Ovary (tissue), 9 donors: ENCODE measurements around the gene RALGPS1. TPM values are rescaled to one million over a fixed set of nuclear protein-coding genes. Genes with fewer than 3 reads are reported as not detected.

ENCODE experiments used
- DNase-seq, 5 donors: peaks; one replicate each; pipeline ENCODE4 v3.0.0-alpha.2; 2019 to 2020
- H3K27ac ChIP-seq, 2 donors: fragments of 200-600 bp; one replicate each; pipeline versions ENCODE4 v1.5.1 to v1.8.0; 2019 to 2022
- H3K27me3 ChIP-seq: fragments of 200-600 bp; one replicate; pipeline ENCODE4 v1.8.0; 2022
- H3K36me3 ChIP-seq: fragments of 200-600 bp; sonication (generic); one replicate; pipeline ENCODE4 v1.5.1; 2019
- H3K4me1 ChIP-seq: one replicate; pipeline ENCODE4 v1.8.1; 2013; ENCODE audit warnings: mild to moderate bottlenecking, moderate library complexity; ENCODE audit not compliant: insufficient read depth
- H3K4me3 ChIP-seq: fragments of 200-600 bp; sonication (generic); one replicate; pipeline ENCODE4 v1.5.1; 2017
- H3K9me3 ChIP-seq, 2 donors: fragments of 200-600 bp in 1 of 2; sonication (generic) in 1 of 2; one replicate each; pipeline versions ENCODE4 v1.5.1 to v1.8.1; 2013 to 2019; ENCODE audit warnings: mild to moderate bottlenecking in 1 of 2, moderate library complexity in 1 of 2
- EP300 ChIP-seq: sonication (generic); formaldehyde crosslinking; IDR thresholded peaks from one replicate; pipeline ENCODE4 v1.6.1; 2017; ENCODE audit warnings: antibody characterized with exemption
- POLR2A ChIP-seq: fragments of 450-650 bp; IDR thresholded peaks from one replicate; pipeline ENCODE4 v1.6.1; 2017; ENCODE audit warnings: antibody characterized with exemption, mild to moderate bottlenecking, moderate library complexity
- WGBS, 3 donors: extraction: QIAGEN DNeasy Blood & Tissue Kit in 1 of 3; methylation state at CpG; one replicate each; pipeline versions ENCODE4 v1.1.5 to v1.1.7; 2013 to 2017; 5-methylcytosine and 5-hydroxymethylcytosine counted together
- intact Hi-C, 4 donors: fragments of 100-400 bp; cut with DNase I; formaldehyde crosslinking; loops; one replicate each; pipeline versions ENCODE4 v1.11.0 to v1.15.1; 2022 to 2023
- polyA plus RNA-seq, 2 donors: library from polyadenylated mRNA; stranded (reverse); fragments of 200-250 nt in 1 of 2; fragments of 350-450 nt in 1 of 2; fragmentation: Illumina TruSeq in 1 of 2; extraction: RNeasy Lipid Tissue Mini Kit (QIAGEN cat#74804) in 1 of 2; gene quantifications; one replicate each; pipeline ENCODE4 v1.2.3, GENCODE V29; 2013 to 2014
- total RNA-seq, 7 donors: library from RNA; depleted of rRNA in 2 of 7; stranded (reverse); fragments of >200 nt in 2 of 7; fragmentation: NEBNext Ultra II Directional in 3 of 7; extraction: Animal tissue kit (Norgen Biotek cat#: 25700) in 3 of 7; gene quantifications; one replicate each; pipeline versions ENCODE4 v1.1.0 to v1.2.4, GENCODE V29; 2016 to 2023
- TF ChIP-seq, protein P1 (sequence below), 3 donors: fragments of 450-650 bp in 2 of 3; fragments of 200-600 bp in 1 of 3; IDR thresholded peaks; one replicate each; pipeline versions ENCODE4 v1.5.1 to v1.8.0; 2016 to 2022; ENCODE audit warnings: antibody characterized with exemption in 3 of 3, mild to moderate bottlenecking in 1 of 3
- donor health status: DM: no; HTN: no; CAD: no; lungs with moderate emphysema.
- donor health status: DM: no; HTN: no; CAD: no.
- donor health status: Bipolar disorder and iron deficiency.
- donor health status: DM: yes; HTN: yes; CAD: no.
- donor health status: DM: no; HTN: no; CAD: no.
- donor health status: DM: yes; HTN: yes; CAD: no.

The RALGPS1 gene
- total and polyA plus RNA-seq, 9 donors, result 2.3 to 13.1 (median 6.9) TPM

DNA sequence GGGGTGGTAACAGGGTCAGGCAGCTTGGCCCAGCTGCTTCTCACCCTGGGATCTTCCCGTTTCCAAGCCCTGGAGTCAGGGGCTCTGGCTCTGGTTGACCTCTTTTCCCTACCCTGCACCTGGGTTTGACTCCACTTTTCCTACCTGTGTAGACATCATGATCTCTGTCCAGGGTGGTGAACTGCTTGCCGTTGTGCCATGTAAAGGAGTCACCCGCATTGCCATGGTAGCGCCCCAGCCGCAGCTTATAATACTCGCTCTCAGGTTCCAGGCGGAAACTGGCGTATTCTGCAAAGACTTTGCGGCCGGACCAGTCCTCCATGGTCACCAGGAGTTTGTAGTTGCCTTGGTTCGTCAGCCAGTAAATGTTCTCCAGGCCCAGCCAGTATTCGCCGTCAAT is 176.9 kb downstream of the RALGPS1 start:
- WGBS, 3 donors, result 90 to 96% (median 94%) methylated on average over 13 of the region's 13 CpGs
- TF ChIP-seq EP300 (no peak), POLR2A (no peak)
- TF ChIP-seq, protein P1, sequence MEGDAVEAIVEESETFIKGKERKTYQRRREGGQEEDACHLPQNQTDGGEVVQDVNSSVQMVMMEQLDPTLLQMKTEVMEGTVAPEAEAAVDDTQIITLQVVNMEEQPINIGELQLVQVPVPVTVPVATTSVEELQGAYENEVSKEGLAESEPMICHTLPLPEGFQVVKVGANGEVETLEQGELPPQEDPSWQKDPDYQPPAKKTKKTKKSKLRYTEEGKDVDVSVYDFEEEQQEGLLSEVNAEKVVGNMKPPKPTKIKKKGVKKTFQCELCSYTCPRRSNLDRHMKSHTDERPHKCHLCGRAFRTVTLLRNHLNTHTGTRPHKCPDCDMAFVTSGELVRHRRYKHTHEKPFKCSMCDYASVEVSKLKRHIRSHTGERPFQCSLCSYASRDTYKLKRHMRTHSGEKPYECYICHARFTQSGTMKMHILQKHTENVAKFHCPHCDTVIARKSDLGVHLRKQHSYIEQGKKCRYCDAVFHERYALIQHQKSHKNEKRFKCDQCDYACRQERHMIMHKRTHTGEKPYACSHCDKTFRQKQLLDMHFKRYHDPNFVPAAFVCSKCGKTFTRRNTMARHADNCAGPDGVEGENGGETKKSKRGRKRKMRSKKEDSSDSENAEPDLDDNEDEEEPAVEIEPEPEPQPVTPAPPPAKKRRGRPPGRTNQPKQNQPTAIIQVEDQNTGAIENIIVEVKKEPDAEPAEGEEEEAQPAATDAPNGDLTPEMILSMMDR (IDR thresholded peaks at IDR 0.05), result no peak
- H3K36me3 ChIP-seq, result no peaks in the 10 kb centered on the region
- no peaks in the 10 kb centered on the region for H3K9me3 ChIP-seq
- H3K27me3 ChIP-seq, result no peaks in the 10 kb centered on the region
- H3K4me1 ChIP-seq, result peaks cover 21% of the 10 kb centered on the region
- intact Hi-C loops, result no loop called here
- no peak overlapping the region for H3K4me3 ChIP-seq
- peak in 1 of 5 donors; percentile 18 for DNase-seq
- H3K27ac ChIP-seq, result peak overlapping the region; percentile 24 to 66

DNA sequence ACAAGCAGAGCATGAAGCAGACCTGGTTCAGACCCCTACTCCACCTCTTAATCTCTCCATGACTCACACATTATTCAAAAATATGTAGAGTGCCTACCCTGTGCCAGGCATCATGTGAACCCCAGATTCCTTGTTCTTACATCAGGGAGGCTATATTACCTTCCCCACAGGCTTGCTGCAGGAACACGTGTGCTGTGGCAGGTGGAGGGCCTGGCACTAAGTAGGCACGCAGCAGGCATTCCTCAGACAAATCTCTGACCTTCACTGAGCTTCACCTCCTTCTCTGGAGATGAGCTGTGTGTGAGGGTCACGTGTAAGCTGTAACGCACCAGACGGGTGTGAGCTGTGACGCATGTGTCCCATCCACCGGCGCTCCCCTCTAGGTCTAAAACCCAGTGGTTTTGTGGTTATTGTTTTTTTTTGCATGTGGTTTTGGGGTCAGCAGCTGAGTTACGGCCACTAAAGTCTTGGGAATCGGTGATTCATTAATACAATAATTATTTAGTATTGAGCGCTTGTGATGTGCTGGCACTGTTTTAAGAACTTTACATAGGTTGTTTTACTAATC is 177.5 kb downstream of the RALGPS1 start:
- 74 to 84% (median 83%) methylated on average over 11 of the region's 11 CpGs for WGBS, 3 donors
- Histone ChIP-seq H3K36me3 (no peaks in the 10 kb centered on the region), H3K27ac (no peak overlapping the region), H3K4me3 (no peak overlapping the region), H3K4me1 (peaks cover 21% of the 10 kb centered on the region), H3K27me3 (no peaks in the 10 kb centered on the region), H3K9me3 (no peaks in the 10 kb centered on the region)
- DNase-seq, result peak in 1 of 5 donors; percentile 18
- TF ChIP-seq, protein P1 (IDR thresholded peaks at IDR 0.05), result no peak
- no peak for TF ChIP-seq EP300
- TF ChIP-seq POLR2A, result no peak
- intact Hi-C loops, result no loop called here

DNA sequence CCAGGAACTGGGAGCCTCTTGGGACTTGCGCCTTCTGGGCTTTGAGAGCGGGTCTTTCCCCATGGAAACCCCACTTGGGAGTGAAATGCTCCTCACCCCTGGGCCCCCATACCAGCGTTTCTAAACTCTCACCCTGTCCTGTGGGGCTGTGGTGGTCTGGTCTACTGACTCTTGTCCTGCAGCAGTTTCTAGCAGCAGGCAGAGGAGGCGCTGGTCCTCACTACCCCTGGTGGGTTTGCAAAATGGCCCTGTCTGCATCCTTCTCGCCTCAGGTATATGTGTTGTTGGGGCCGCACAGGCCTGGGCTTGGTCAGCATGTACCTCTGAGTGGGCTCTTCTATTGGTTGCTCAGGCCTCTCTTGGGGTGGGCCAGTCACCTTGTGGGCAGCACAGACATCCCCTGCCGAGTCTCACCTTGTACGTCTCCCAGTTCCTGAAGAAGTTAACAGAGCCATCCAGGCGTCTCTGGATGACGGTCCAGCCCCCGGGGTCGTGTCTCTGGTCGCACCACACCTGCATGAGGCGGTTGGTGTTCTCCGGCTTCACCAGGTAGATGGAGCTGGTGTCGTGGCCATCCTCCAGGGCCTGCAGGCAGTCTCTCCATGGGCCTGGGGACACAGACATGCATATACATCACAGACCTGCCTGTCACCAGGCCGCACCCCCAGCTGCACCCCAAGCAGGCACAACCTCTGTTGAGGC is 178.9 kb downstream of the RALGPS1 start:
- H3K4me3 ChIP-seq, result no peak overlapping the region
- intact Hi-C loops, result no loop called here
- no peaks in the 10 kb centered on the region for H3K27me3 ChIP-seq
- TF ChIP-seq POLR2A, result no peak
- TF ChIP-seq, protein P1 (IDR thresholded peaks at IDR 0.05), result no peak
- H3K4me1 ChIP-seq, result peaks cover 21% of the 10 kb centered on the region
- no peak overlapping the region for H3K27ac ChIP-seq
- 93 to 95% (median 94%) methylated on average over 16 to 17 of the region's 17 CpGs for WGBS, 3 donors
- no peaks in the 10 kb centered on the region for H3K9me3 ChIP-seq
- peak in 1 of 5 donors; percentile 17 for DNase-seq
- no peaks in the 10 kb centered on the region for H3K36me3 ChIP-seq

DNA sequence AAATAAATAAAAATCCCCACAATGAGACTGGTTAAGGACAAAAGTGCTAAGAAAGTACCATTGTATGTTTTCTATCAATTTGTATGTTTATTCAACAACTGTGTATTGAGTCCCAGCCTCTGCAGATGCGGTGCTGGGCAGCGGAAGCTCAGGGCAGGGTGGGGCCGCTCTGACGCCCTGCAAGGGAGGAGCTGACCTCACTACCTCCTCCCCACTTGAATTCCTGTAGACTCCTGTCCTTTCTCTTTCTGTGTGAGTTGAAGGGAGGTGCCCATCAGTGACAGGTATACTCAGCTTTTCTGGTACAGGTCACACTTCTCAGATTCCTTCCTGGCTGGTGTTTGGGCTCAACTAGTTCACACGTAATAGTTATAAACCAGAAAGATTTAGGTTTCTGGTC is 180.8 kb downstream of the RALGPS1 start:
- TF ChIP-seq, protein P1 (IDR thresholded peaks at IDR 0.05), result no peak
- TF ChIP-seq POLR2A (no peak), EP300 (no peak)
- no peaks in the 10 kb centered on the region for H3K9me3 ChIP-seq
- H3K4me1 ChIP-seq, result peaks cover 16% of the 10 kb centered on the region
- intact Hi-C loops, result no loop called here
- H3K36me3 ChIP-seq, result no peaks in the 10 kb centered on the region
- DNase-seq, result peak in 1 of 5 donors; percentile 10
- H3K27me3 ChIP-seq, result no peaks in the 10 kb centered on the region
- no peak overlapping the region for H3K4me3 ChIP-seq
- no peak overlapping the region for H3K27ac ChIP-seq
- 92 to 99% (median 93%) methylated on average over 5 of the region's 5 CpGs for WGBS, 3 donors
